NB4 (cell line): Measurements from ENCODE around the gene GDAP1L1.

Experiments
- DNase-seq: peaks from one replicate; pipeline ENCODE4 v3.0.0; 2010; ENCODE audit warnings: low read depth
- H3K4me3 ChIP-seq: one replicate; pipeline ENCODE4 v1.5.1; 2011; ENCODE audit warnings: mild to moderate bottlenecking, low read depth, low read length, moderate library complexity
- MYC ChIP-seq: IDR thresholded peaks from 2 replicates; pipeline ENCODE4 v1.6.1; 2011; ENCODE audit warnings: low read depth, low read length
- POLR2A ChIP-seq: IDR thresholded peaks from 2 replicates; pipeline ENCODE4 v1.6.1; 2011; ENCODE audit warnings: mild to moderate bottlenecking; ENCODE audit not compliant: insufficient read length; ENCODE audit errors: extremely low read depth
- TF ChIP-seq, protein P1 (sequence below): IDR thresholded peaks from one replicate; pipeline ENCODE4 v1.5.1; 2012; ENCODE audit warnings: low read depth, low read length
- TF ChIP-seq, protein P2 (sequence below): IDR thresholded peaks from 2 replicates; pipeline ENCODE4 v1.6.1; 2011; ENCODE audit warnings: low read depth, low read length

GDAP1L1 gene

DNA sequence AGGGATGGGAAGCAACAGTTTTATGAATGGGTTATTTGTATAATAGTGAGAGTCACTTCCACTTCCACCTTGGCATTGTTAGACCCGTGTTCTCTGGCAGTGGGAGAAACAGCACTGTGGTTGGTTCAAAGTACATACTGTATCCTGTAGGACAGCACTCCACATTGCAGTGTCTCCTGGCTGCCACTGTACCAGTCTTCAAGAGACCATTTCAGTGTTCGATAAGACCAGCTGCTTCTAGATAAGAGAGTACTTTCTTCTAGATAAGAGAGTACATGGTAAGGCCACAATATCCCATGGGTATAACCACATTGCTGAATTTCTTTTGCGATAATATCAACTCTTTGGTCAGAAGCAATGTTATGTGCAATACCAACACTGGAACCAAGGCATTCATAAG, 35.1 kb downstream of the GDAP1L1 start:
- no peak for DNase-seq
- no peak overlapping the region for H3K4me3 ChIP-seq
- TF ChIP-seq, protein P1, sequence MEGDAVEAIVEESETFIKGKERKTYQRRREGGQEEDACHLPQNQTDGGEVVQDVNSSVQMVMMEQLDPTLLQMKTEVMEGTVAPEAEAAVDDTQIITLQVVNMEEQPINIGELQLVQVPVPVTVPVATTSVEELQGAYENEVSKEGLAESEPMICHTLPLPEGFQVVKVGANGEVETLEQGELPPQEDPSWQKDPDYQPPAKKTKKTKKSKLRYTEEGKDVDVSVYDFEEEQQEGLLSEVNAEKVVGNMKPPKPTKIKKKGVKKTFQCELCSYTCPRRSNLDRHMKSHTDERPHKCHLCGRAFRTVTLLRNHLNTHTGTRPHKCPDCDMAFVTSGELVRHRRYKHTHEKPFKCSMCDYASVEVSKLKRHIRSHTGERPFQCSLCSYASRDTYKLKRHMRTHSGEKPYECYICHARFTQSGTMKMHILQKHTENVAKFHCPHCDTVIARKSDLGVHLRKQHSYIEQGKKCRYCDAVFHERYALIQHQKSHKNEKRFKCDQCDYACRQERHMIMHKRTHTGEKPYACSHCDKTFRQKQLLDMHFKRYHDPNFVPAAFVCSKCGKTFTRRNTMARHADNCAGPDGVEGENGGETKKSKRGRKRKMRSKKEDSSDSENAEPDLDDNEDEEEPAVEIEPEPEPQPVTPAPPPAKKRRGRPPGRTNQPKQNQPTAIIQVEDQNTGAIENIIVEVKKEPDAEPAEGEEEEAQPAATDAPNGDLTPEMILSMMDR, result no peak
- TF ChIP-seq, protein P2, sequence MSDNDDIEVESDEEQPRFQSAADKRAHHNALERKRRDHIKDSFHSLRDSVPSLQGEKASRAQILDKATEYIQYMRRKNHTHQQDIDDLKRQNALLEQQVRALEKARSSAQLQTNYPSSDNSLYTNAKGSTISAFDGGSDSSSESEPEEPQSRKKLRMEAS, result no peak
- no peak for TF ChIP-seq POLR2A
- TF ChIP-seq MYC, result no peak

DNA sequence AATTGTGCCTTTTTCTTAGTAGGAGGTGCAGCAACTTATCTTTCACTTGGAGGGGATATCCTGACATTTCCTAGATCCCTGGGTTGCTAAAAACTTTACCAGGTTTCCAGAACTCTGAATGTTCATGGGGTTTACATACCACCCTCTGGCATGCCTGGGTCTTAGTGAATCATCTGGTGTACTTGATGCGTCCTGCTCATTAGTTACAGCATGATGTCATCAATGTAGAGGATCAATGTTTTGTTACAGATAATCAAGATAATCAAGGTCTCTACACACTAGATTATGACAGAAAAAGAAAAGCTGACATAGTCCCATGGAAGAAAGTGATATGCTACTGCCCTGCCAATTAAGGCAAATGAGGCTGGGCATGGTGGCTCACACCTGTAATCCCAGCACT, 36.9 kb downstream of the GDAP1L1 start:
- TF ChIP-seq, protein P2, result no peak
- no peak for TF ChIP-seq POLR2A
- TF ChIP-seq, protein P1, result no peak
- no peak for TF ChIP-seq MYC
- DNase-seq, result no peak
- H3K4me3 ChIP-seq, result no peak overlapping the region

DNA sequence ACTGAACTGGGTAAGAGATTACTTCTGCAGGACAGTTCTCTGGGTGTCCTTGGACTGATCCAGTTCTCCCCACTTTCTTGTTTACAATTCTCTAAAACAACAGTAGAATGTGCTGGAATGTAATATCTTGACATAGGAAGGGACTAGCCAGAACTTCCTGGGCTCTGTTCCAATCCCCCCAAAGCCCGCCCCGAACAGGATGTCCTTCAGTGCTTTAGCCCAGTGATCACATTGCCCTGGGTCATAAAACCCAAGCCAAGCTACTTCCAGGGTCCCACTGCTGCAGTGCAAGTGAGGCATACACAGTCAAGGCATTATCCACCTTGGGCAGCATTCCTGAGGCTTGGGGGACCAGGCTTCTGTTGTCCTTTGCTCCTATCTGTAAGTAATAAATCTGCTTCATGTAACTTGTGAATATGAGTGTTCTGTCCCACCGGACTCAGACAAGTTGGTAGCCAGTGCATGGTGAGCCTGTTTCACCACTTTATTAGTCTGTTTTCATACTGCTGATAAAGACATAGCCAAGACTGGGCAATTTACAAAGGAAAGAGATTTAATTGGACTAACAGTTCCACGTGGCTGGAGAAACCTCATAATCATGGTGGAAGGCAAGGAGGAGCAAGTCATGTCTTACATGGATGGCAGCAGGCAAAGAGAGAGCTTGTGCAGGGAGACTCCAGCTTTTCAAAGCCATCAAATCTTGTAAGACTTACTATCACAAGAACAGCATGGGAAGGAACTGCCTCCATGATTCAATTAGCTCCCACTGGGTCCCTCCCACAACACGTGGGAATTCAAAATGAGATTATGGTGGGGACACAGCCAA, 40.4 kb downstream of the GDAP1L1 start:
- no peak overlapping the region for H3K4me3 ChIP-seq
- no peak for DNase-seq
- TF ChIP-seq, protein P1, result no peak
- TF ChIP-seq POLR2A (no peak), MYC (no peak)
- TF ChIP-seq, protein P2, result no peak

DNA sequence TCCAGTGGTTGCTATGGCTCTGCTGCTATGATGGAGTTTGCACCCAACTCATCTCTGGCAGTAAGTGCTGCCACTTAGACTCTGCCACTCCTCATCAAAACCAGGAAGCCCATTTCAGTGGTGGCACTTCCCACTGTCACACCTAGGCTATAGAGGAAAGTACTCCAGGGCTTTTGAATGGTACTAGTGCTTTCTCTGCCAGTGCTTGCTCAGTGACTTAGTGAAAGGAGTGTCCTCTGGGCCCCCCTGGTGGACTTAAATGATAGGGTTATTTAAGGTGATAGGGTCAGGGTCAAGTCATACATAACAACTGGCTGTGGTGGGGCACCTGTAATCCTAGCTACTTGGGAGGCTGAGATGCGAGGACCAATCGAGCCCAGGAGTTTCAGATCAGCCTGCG, 41.1 kb downstream of the GDAP1L1 start:
- no peak overlapping the region for H3K4me3 ChIP-seq
- TF ChIP-seq MYC (no peak), POLR2A (no peak)
- TF ChIP-seq, protein P1, result no peak
- TF ChIP-seq, protein P2, result no peak
- no peak for DNase-seq

DNA sequence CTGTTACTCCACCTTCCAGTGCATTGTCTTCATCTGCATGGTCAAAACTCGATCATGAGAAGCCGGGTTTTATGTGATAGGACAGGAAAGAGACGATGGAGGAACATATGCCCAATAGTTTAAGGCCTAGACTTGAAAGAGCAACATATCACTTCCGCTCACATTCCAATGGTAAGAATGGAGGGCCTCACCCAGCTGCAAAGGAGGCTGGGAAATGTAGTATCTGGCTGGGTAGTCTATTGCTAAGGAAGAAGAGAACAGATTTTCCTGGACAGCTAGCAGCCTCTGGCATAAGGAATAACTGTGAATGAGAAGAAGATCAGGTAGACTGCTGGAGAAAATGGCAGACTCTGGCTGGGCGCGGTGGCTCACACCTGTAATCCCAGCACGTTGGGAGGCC, 44.6 kb downstream of the GDAP1L1 start:
- no peak for DNase-seq
- no peak overlapping the region for H3K4me3 ChIP-seq
- TF ChIP-seq, protein P1, result no peak
- TF ChIP-seq MYC (no peak), POLR2A (no peak)
- TF ChIP-seq, protein P2, result no peak

DNA sequence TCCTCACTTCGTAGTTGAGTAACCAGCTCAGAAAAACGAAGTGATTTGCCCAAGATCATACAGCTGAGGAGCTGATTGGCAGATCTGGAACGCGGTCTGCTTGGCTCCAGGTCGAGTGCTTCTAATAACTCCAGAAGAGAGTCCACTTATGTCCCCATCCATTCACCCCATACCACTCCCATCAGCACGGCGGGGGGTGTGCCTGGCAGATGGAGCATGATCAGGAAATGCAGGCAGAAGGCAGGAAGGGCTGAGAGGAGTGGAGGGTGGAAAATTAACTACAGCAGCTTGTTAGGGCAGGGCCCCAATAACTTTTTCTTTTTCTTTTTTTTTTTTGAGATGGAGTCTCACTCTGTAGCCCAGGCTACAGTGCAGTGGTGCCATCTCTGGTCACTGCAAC, 48.9 kb downstream of the GDAP1L1 start:
- no peak overlapping the region for H3K4me3 ChIP-seq
- no peak for DNase-seq
- TF ChIP-seq, protein P2, result no peak
- TF ChIP-seq POLR2A (no peak), MYC (no peak)
- TF ChIP-seq, protein P1, result no peak
